Measurements from ENCODE around the gene PPP1R1B.
A peak's percentile ranks its signal among the peaks of the same experiment; 100 is the strongest.

PPP1R1B gene

GRCh38 chr17:39633570-39634183 lies 6.9 kb downstream of the PPP1R1B start:
- no peak for DNase-seq (ENCODE audit: low spot score)

- DNase-seq (ENCODE audit: low spot score) = no peak
These were observed 7.7 kb downstream of the PPP1R1B start for GRCh38 chr17:39634384-39634871.

- DNase-seq (ENCODE audit: low spot score) = no peak
These were observed 8.9 kb downstream of the PPP1R1B start for GRCh38 chr17:39635614-39636176.

DNA sequence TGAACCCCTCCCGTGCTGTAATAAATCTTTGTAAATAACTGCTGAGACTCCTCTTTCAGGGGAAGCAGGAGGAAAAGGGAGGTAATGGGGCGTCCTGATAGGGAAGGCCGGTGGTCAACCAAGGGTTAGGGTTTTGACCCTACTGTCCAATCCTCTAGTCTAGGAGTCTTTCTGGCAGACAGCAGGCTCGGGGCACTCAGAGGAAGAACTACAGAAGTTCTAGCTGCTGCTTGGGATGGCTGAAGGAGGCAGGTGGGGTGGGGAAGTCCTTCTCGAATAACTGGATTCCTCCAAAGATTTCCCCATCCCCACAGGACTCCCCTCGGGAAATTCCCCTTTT lies 9.8 kb downstream of the PPP1R1B start:
- DNase-seq (ENCODE audit: low spot score) = no peak

DNA sequence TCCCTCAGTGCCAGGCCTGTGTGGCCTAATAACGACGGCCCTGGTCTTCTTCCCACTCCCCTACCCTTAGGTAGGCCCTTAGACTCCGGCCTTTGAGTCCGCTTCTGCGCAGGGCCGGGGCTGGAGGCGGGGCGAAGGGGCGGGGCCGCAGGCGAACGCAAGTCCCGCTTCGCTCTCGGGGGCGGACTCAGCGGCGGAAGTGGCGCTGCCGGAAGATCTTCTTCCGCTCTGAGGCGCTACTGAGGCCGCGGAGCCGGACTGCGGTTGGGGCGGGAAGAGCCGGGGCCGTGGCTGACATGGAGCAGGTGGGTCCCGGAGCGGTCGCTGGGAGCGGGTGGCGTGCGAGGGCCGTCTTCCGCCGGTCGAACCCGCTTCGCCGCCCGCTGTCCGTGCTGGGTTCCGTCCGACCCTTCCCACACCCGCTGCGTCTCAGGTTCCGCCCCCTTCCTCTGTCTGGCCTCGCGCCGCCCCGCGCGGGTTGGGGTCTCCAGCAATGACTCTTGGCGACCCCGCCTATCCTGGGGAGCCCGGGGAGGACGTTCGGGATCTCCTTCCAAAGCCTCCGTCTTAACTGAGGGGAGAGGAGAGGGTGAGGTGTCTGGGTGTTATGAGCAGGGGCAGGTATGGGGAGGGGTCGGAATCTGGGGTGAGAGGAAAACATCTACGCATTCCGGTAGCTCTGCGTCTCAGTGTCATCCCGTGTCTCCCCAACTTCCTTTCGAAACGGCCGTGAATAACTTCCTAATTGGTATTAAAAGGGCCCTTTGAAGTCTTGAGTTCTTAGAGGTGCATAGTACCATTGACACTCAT lies 10.4 kb downstream of the PPP1R1B start, which contains the start of gene STARD3:
TSS of gene STARD3 (plus strand) at position 218 of the 810 bp plus-strand sequence. CDS start 16,388 bp downstream, outside the sequence.
- peak; percentile 87 for DNase-seq (ENCODE audit: low spot score)

GRCh38 chr17:39638317-39638716 lies 11.6 kb downstream of the PPP1R1B start:
- no peak for DNase-seq (ENCODE audit: low spot score)

GRCh38 chr17:39639043-39639442 lies 12.3 kb downstream of the PPP1R1B start:
- no peak for DNase-seq (ENCODE audit: low spot score)

- no peak for DNase-seq (ENCODE audit: low spot score)
These were observed 13.1 kb downstream of the PPP1R1B start for GRCh38 chr17:39639566-39640458.

DNA sequence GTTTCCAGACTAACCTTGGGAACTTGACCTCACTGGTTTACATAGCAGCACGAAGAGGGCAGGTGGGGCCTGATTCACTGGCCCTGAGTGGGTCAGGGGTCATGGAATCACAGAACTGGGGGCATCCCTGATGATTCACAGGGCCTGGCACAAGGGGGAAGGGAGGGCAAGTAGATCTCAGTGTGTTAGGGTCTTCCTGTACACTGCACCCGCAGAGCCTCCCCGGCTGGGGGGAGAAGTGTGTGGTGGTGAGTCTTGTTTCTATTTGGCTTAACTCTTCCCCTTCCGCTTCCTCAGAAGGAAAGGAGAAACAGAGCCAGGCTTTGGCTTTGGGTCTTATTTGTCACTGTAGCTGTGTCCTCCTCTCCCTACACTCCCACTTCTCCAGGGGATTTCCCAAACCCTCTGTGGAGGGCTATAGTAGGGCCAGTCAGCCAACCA lies 13.9 kb downstream of the PPP1R1B start:
- DNase-seq (ENCODE audit: low spot score) = no peak

GRCh38 chr17:39641097-39641496 lies 14.3 kb downstream of the PPP1R1B start:
- DNase-seq (ENCODE audit: low spot score) = no peak

- no peak for DNase-seq (ENCODE audit: low spot score)
These were observed 15.1 kb downstream of the PPP1R1B start for GRCh38 chr17:39641883-39642282.

GRCh38 chr17:39642291-39643074 lies 15.7 kb downstream of the PPP1R1B start:
- no peak for DNase-seq (ENCODE audit: low spot score)

DNA sequence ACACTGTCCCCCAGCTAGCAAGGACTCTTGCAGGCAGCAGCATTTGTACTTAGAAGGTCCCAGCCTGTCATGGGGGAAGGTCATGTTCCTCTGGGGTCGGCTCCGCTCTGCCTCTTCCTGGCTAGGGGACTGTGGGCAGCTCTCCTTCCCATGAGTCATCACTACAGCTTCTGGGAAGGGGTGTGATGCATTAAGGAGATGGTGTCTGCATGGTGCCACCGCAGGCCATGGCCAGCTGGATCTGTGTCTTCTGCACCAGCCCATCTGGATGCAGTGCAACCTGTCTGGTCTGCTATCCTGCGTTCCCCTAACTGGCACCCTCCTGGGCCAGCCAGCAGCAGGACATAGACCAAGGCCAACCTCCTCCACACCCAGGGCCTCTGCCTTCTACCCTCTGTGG lies 16.5 kb downstream of the PPP1R1B start:
- DNase-seq (ENCODE audit: low spot score) = no peak

- DNase-seq (ENCODE audit: low spot score) = no peak
These were observed 20.5 kb downstream of the PPP1R1B start for GRCh38 chr17:39647256-39647655.

GRCh38 chr17:39648616-39649366 lies 22.0 kb downstream of the PPP1R1B start:
- DNase-seq (ENCODE audit: low spot score) = no peak

DNA sequence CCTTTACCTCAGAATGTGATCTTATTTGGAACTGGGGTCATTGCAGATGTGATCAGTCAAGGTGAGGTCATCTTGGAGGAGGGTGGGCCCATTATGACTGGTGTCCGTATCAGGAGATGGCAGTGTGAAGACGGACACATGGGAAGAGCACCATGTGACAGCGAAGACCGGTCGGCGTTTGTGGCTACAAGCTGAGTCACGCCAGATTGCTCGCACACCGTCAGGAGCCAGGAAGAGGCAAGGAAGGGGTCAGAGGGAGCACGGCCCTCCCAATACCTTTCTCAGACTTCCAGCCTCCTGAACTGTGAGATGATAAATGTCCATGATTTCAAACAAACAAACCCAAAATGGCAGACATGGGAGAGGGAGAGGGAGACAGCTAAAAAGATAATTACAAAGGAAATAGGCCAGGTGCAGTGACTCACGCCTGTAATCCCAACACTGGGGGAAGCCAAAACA lies 23.4 kb downstream of the PPP1R1B start:
- no peak for DNase-seq (ENCODE audit: low spot score)

DNA sequence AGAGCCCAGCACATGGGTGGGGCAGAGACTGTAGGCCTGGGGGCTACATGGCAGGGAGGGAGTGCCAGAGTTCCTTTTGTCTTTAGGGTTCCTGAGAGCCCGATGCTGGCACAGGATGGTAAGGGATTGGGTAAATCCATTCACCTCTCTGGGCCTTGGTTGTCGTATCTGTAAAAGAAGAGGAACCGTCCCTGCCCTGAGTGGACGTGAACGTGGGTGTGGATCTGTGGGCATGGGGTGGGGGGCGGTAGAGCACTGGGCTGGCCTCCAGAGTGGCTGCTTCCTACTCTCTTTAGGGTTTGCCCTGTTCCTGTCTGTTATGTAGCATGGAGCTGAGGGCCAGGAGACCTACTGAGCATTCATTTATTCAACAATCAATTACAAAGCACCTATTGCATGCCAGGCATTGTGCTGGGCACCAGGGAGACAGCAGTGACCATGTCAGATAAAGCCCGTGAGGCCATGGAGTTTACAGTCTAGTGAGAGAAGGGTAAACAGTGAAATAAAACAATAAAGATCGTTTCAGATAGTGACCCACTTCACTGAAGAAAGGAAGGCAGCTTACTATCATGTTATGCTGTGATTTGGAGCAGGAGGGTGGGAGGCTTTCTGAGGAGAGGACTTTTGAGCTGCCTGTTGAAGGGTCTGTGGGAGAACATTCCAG lies 25.3 kb downstream of the PPP1R1B start:
- DNase-seq (ENCODE audit: low spot score) = no peak

DNA sequence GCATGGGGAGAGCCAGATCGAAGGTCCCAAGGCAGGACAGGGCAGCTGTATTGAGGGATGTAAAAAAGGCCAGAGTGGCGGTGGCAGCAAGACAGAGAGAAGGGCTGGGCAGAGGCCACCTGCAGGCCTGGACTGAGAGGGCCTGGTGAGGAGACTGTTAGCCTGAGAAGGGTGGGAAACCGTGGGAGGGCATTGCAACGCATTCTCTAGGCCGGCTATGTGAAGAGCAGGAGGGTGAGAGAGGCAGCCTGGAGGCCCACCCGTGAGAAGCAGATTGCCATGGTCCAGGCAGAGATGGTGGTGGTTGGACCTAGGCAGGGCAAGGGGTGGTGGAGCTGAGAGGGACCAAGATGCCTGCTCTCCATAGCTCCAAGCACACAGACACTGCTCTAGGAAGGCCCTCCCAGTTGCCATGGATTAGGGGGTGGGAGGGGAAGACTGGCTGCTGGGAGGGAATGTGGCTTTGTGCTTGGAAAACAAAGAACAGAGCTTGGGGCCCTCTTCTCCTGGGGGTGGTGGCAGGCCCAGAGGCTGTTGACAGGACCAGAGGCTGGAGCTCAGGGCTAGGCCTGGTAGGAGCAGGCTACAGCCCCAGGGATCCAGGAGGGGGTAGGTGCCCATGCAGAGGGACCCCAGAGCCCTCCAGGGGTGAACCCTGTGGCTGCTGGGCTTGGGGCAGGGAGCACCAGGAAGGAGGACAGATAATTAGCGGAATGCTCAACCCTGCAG lies 26.0 kb downstream of the PPP1R1B start:
- peak; percentile 84 for DNase-seq (ENCODE audit: low spot score)

DNA sequence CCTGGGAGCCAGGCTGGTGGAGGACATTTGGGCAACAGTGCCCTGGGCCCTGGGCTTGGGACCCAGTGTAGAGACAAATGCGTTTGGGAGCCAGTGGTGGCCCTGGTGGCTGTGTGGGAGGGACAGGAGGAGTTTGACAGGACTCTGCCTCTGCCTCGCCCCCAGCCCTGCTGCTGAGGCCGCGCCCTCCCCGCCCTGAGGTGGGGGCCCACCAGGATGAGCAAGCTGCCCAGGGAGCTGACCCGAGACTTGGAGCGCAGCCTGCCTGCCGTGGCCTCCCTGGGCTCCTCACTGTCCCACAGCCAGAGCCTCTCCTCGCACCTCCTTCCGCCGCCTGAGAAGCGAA lies 26.5 kb downstream of the PPP1R1B start:
- no peak for DNase-seq (ENCODE audit: low spot score)
